Measurements from ENCODE around the gene STC2.

GRCh38 chr5:173338380-173339015 is 10.3 kb upstream of the STC2 start:
- TF ChIP-seq, protein P1, sequence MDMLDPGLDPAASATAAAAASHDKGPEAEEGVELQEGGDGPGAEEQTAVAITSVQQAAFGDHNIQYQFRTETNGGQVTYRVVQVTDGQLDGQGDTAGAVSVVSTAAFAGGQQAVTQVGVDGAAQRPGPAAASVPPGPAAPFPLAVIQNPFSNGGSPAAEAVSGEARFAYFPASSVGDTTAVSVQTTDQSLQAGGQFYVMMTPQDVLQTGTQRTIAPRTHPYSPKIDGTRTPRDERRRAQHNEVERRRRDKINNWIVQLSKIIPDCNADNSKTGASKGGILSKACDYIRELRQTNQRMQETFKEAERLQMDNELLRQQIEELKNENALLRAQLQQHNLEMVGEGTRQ (IDR thresholded peaks at IDR 0.05; ENCODE audit: low read depth, low read length): no peak
- TF ChIP-seq MAFK (IDR thresholded peaks at IDR 0.05; ENCODE audit: low read depth, low read length) (no peak), MAZ (IDR thresholded peaks at IDR 0.05; ENCODE audit: borderline replicate concordance, low read depth, low read length) (no peak), SMC3 (IDR thresholded peaks at IDR 0.05; ENCODE audit: low read depth, low read length) (no peak), CTCF (conservative IDR thresholded peaks at IDR 0.05; ENCODE audit: low read depth, low read length) (no peak), POLR2A (IDR thresholded peaks at IDR 0.05; ENCODE audit: low read depth, low read length) (no peak), RFX5 (IDR thresholded peaks at IDR 0.05; ENCODE audit: low read depth, low read length) (no peak), RCOR1 (IDR thresholded peaks at IDR 0.05; ENCODE audit: insufficient replicate concordance, low read length) (no peak), ELK1 (IDR thresholded peaks at IDR 0.05; ENCODE audit: borderline replicate concordance, low read depth, low read length) (no peak), RAD21 (IDR thresholded peaks at IDR 0.05; ENCODE audit: low read length) (no peak), BHLHE40 (IDR thresholded peaks at IDR 0.05; ENCODE audit: low read depth, low read length) (no peak)

All from IMR-90 (cell line).